ACC112 (cell line): ENCODE measurements around the gene MPPED2.

Source experiments
- H2AFZ ChIP-seq: fragments of 200-600 bp; sonication (generic); one replicate; pipeline ENCODE4 v1.6.0; 2017; ENCODE audit warnings: antibody characterized with exemption, low read length; ENCODE audit not compliant: unreplicated experiment
- H3K27ac ChIP-seq: fragments of 200-600 bp; sonication (generic); 2 replicates; pipeline ENCODE4 v1.5.1; 2014; ENCODE audit warnings: low read depth, mild to moderate bottlenecking, antibody characterized with exemption, low read length, moderate library complexity
- H3K27me3 ChIP-seq: fragments of 200-600 bp; sonication (generic); 2 replicates; pipeline ENCODE4 v1.6.1; 2014; ENCODE audit warnings: mild to moderate bottlenecking, antibody characterized with exemption, low read length, moderate library complexity, mixed read lengths; ENCODE audit not compliant: insufficient read depth
- H3K36me3 ChIP-seq: fragments of 200-600 bp; sonication (generic); 2 replicates; pipeline ENCODE4 v1.6.1; 2016; ENCODE audit warnings: mild to moderate bottlenecking, antibody characterized with exemption, low read length, moderate library complexity, mixed read lengths; ENCODE audit not compliant: insufficient read depth
- H3K4me1 ChIP-seq: fragments of 200-600 bp; sonication (generic); one replicate; pipeline ENCODE4 v1.6.1; 2016; ENCODE audit warnings: low read length, mixed read lengths; ENCODE audit not compliant: insufficient read depth, unreplicated experiment, control insufficient read depth
- H3K4me3 ChIP-seq: fragments of 200-600 bp; sonication (generic); 2 replicates; pipeline ENCODE4 v1.5.1; 2014; ENCODE audit warnings: mild to moderate bottlenecking, low read depth, low read length
- H3K79me2 ChIP-seq: fragments of 200-600 bp; sonication (generic); one replicate; pipeline ENCODE4 v1.6.0; 2016; ENCODE audit warnings: low read length; ENCODE audit not compliant: control insufficient read depth, unreplicated experiment, insufficient read depth

Gene MPPED2

DNA sequence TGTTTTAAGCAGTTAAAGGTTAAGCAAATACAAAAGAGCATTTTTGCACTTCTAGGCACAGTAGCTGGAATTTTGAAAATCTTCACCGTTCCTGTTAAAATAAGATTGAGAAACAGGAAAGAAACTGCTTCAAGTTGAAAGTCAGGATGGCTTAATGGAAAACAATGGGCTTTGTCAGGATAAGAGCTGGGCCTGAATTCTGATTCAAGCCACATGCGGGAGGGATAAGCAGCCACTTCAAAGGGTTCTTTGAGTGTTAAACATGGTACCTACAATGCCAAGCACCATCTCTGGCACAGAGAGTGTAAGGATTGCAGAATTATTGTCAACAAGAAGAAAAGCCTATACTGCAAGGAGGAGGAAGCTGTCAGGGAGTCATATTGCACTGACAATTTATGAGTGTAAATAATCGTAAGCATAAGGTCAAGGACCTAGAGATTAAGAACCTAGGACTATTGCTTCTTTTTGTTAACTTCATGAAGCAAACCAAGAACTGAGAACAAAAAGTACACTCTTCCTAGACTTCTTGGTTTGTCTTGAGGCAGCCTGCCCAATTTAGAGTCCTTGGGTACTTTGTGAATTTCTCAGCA lies 32.5 kb downstream of the MPPED2 start:
- Histone ChIP-seq H2AFZ (no peak overlapping the region), H3K79me2 (no peaks in the 10 kb centered on the region), H3K27ac (no peak overlapping the region), H3K36me3 (no peaks in the 10 kb centered on the region), H3K27me3 (no peaks in the 10 kb centered on the region), H3K4me1 (no peaks in the 10 kb centered on the region), H3K4me3 (no peak overlapping the region)

DNA sequence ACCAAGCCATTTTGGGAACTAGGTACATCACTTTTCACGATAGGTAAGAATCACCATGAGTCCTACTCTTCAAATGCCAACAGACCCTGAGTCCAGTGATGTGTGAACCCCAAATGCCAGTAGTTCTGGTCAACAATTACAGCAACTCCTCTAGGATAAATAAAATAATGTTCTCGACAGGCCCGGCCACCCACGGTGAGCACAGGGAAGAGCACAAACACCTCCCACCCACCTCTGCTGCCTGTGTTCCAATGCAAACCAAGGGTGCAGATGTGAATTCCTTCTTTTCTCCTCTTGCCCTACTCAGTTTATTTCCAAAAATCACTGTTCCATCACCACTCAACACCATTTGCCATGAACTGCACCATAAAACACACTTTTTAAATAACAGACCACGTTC lies 33.3 kb downstream of the MPPED2 start:
- H3K4me1 ChIP-seq, result no peaks in the 10 kb centered on the region
- no peak overlapping the region for H2AFZ ChIP-seq
- H3K36me3 ChIP-seq, result no peaks in the 10 kb centered on the region
- H3K79me2 ChIP-seq, result no peaks in the 10 kb centered on the region
- H3K27ac ChIP-seq, result no peak overlapping the region
- no peak overlapping the region for H3K4me3 ChIP-seq
- H3K27me3 ChIP-seq, result no peaks in the 10 kb centered on the region

DNA sequence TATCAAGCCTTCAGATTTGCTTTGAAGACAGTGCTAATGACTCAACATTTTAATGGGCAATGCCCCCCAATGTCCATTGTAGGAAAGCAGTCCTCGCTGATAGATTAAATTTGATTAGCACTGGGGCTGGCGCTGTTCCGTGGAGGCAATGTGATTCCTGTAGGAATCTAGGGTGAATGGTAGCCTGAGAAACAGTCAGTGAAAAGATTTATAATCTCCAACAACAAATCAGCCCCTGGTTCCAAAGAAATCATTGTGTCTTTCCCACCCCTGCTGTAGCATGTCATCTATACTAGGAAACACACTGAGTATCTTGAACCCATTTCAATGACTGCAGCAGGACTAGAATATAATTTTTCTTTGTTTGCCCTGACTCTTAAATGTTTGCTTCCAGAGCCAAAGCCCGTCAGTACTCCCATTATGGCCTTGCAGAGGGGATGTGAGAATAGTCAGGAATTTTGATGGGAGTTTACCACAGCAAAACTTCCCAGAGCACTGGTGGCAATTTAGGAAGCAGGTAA lies 36.1 kb downstream of the MPPED2 start:
- Histone ChIP-seq H3K27me3 (no peaks in the 10 kb centered on the region), H3K27ac (no peak overlapping the region), H3K4me1 (no peaks in the 10 kb centered on the region), H3K79me2 (no peaks in the 10 kb centered on the region), H3K36me3 (no peaks in the 10 kb centered on the region), H3K4me3 (no peak overlapping the region), H2AFZ (no peak overlapping the region)

DNA sequence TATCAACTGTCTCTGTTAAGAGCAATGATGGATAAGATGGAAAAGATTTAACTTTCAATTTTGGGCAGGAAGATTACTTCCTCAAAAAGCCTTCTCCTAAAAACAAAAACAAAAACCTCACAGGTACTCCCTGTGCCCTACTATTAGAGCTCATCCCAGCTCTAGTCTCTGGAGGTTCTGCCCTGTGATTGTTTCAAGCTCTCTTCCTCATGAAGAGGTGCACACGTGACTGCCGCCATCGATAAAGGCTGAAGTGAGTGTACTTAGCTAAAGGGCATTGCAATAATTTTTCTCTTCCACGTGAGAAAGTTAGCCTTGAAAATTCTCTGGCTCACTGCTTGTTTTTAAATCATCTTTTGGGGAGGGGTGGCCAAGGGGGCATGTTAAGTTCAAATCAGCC lies 36.6 kb downstream of the MPPED2 start:
- Histone ChIP-seq H3K27me3 (no peaks in the 10 kb centered on the region), H3K4me1 (no peaks in the 10 kb centered on the region), H3K4me3 (no peak overlapping the region), H2AFZ (no peak overlapping the region), H3K36me3 (no peaks in the 10 kb centered on the region), H3K79me2 (no peaks in the 10 kb centered on the region), H3K27ac (no peak overlapping the region)

DNA sequence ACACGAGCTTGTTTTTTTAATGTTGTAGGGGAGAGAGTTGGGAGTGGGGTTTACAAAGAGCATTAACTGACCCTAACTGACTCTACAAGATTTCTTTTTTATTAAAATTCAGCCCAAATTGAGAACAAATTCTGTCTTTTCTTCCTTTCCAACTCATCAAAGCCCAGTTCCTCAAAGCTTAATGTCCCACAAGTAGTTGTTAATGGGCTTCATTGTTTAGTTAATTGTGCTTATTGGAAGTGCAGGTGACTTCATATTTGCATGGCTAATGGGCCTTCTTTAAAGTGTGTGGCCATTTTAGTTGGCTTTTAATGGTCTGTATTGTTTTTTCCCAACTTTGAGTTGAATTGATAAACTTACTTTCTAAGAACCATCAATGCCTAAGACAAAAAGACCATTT lies 39.8 kb downstream of the MPPED2 start:
- Histone ChIP-seq H2AFZ (no peak overlapping the region), H3K4me3 (no peak overlapping the region), H3K27me3 (no peaks in the 10 kb centered on the region), H3K79me2 (no peaks in the 10 kb centered on the region), H3K4me1 (no peaks in the 10 kb centered on the region), H3K27ac (no peak overlapping the region), H3K36me3 (no peaks in the 10 kb centered on the region)

DNA sequence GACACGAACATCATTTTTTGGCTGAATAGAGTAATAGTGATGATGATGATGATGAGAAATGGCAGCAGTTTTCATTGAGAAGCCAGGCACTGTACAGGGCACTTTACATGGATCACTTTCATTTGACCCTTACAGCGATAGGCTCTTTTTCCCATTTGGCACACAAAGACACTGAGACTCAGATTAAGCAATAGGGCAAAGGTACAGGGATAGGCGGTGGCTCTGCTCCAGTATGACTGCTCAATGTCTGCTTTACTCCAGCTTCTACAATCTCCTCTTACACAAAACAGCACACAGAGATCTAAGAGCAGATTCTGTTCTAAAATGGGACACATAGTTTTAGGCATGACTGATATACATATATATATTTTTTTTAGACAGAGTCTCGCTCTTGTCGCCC lies 40.6 kb downstream of the MPPED2 start:
- Histone ChIP-seq H3K27ac (no peak overlapping the region), H3K4me1 (no peaks in the 10 kb centered on the region), H3K4me3 (no peak overlapping the region), H2AFZ (no peak overlapping the region), H3K27me3 (no peaks in the 10 kb centered on the region), H3K79me2 (no peaks in the 10 kb centered on the region), H3K36me3 (no peaks in the 10 kb centered on the region)

DNA sequence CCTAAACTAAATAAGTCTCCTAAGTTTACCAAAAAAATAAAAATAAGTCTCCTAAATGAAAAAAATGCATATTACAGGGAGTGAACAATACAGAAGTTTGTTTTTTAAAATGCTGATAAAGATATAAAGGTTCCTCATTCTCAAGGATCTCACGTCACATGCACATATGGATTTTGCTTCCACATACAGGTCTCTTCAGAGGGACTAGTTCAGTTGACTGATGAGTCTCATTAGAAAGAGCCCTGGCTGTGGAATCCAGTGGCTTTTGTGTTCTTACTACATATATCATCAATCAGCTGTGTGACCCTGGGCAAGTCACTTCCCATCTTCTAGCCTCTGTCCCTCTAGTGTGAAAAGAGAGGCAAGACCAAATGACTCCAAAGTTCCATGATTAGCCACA lies 43.1 kb downstream of the MPPED2 start:
- Histone ChIP-seq H2AFZ (no peak overlapping the region), H3K4me1 (no peaks in the 10 kb centered on the region), H3K36me3 (no peaks in the 10 kb centered on the region), H3K27ac (no peak overlapping the region), H3K27me3 (no peaks in the 10 kb centered on the region), H3K4me3 (no peak overlapping the region), H3K79me2 (no peaks in the 10 kb centered on the region)

DNA sequence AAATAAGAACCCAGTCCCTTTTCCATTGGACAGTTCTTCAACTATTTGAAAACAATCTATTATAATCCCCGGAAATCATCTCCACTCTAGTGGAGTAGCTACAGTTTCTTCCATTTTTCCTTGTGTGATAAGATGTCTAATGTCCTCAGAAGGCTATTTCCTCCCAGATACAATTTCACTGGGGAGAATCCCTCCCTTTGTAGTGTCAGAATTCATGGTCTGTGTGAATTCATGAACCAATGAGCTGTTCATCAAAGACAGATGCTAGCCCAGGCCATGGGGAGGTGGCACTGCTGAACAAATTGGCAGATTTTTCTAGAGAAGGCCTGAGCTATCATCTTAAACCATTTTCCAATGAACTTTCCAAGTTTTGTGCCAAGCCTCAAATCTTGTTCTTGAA lies 45.4 kb downstream of the MPPED2 start:
- Histone ChIP-seq H3K36me3 (no peaks in the 10 kb centered on the region), H3K79me2 (no peaks in the 10 kb centered on the region)

DNA sequence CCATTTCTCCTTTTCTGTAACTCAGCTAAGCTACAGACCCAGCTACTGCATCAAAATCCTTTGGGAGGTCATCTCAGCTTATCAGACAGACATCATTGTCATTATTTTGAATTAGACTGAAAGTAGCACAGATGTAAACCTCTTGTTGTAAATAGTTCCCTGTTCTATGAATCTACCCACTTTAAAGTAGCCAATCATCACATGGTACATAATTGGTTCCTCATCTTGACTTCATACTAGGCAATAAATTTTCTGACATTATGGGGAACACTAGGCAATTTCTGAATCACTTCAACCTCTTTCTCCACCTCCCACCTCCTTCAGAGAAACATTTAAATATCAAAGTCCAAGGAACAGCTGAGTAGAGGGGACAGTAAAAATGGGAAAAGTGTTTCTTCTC lies 47.9 kb downstream of the MPPED2 start:
- Histone ChIP-seq H3K27me3 (no peaks in the 10 kb centered on the region), H3K4me3 (no peak overlapping the region), H3K4me1 (no peaks in the 10 kb centered on the region), H3K27ac (no peak overlapping the region), H3K36me3 (no peaks in the 10 kb centered on the region), H2AFZ (no peak overlapping the region), H3K79me2 (no peaks in the 10 kb centered on the region)

More for the DNA sequence above, 45.4 kb downstream of the MPPED2 start:
- H3K4me1 ChIP-seq, result no peaks in the 10 kb centered on the region
- no peaks in the 10 kb centered on the region for H3K27me3 ChIP-seq
- no peak overlapping the region for H3K4me3 ChIP-seq
- no peak overlapping the region for H3K27ac ChIP-seq
- H2AFZ ChIP-seq, result no peak overlapping the region

DNA sequence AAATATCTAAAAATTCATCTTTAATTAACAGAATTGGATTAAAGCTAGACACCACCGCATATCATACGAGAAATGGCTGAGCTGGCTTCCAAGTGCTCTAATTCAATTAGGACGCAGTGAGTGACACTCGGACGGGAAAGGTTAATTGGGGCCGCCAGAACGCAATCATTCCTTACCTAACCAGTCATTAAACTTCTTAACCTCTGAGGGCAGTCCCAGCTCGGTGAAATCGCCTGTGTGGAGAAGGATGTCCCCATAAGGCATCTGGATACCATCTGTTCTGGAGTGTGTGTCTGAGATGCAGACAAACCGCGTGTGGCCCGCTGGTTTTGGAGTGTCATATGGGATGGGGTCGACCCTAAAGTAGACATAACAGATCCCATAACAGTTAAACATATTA lies 50.3 kb downstream of the MPPED2 start:
- no peak overlapping the region for H3K27ac ChIP-seq
- no peaks in the 10 kb centered on the region for H3K27me3 ChIP-seq
- no peaks in the 10 kb centered on the region for H3K79me2 ChIP-seq
- no peak overlapping the region for H3K4me3 ChIP-seq
- H3K4me1 ChIP-seq, result no peaks in the 10 kb centered on the region
- H2AFZ ChIP-seq, result no peak overlapping the region
- no peaks in the 10 kb centered on the region for H3K36me3 ChIP-seq

DNA sequence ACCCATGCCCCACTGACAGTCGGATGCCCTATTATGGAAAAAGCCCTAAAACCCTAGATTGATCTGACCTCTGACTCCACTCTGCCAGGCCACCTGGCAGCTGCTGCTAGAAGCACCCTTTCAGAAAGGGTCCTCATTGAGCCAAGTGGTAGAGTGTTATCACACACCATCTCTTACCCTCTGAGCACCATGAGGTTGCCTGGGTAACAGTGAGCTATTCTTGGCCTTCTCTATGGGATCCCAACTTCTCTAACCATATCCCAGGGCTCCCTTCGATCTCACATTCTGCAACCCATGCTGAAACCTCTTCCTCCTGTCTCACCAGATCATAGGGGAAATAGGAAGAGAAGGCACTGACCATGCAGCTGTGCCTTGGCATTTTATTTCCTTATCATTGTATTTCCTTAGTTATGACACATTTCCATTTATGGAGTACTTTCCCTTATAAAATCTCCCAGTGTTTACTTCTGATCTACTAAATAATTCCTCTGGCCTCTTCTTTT lies 52.7 kb downstream of the MPPED2 start:
- Histone ChIP-seq H2AFZ (no peak overlapping the region), H3K27ac (no peak overlapping the region), H3K36me3 (no peaks in the 10 kb centered on the region), H3K79me2 (no peaks in the 10 kb centered on the region), H3K4me1 (no peaks in the 10 kb centered on the region), H3K27me3 (no peaks in the 10 kb centered on the region), H3K4me3 (no peak overlapping the region)
